ENCODE data around the gene MGAT5. TPM values are rescaled to one million over a fixed set of nuclear protein-coding genes. Genes with fewer than 3 reads are reported as not detected.

Gene MGAT5
- total RNA-seq, 6 donors from 2014 or later, result 25.3 to 65.5 (median 41.3) TPM

GRCh38 chr2:134231965-134232340 lies 21.9 kb upstream of the MGAT5 start:
- Histone ChIP-seq H3K4me3 (no peak overlapping the region), H3K27me3 (no peaks in the 10 kb centered on the region), H3K36me3 (no peaks in the 10 kb centered on the region), H3K27ac (peak overlapping the region in 2 of 4 donors; percentile 40 to 44), H3K4me1 (peaks cover 4 to 19% (median 8%) of the 10 kb centered on the region in 4 donors), H3K9me3 (no peaks in the 10 kb centered on the region)
- no peak for DNase-seq
- no peak for ATAC-seq (ENCODE audit: low FRiP score in 2 of 2)
- no peak for TF ChIP-seq CTCF (IDR thresholded peaks at IDR 0.05)
- 84 to 85% methylated on average over 2 of the region's 2 CpGs for WGBS, 2 donors

GRCh38 chr2:134232461-134232860 lies 21.4 kb upstream of the MGAT5 start:
- no peak for ATAC-seq (ENCODE audit: low FRiP score in 2 of 2)
- no peak for DNase-seq
- Histone ChIP-seq H3K4me1 (peaks cover 4 to 19% (median 8%) of the 10 kb centered on the region in 4 donors), H3K4me3 (no peak overlapping the region), H3K27me3 (no peaks in the 10 kb centered on the region), H3K36me3 (no peaks in the 10 kb centered on the region), H3K27ac (peak overlapping the region in 2 of 4 donors; percentile 40 to 44), H3K9me3 (no peaks in the 10 kb centered on the region)
- TF ChIP-seq CTCF (IDR thresholded peaks at IDR 0.05) (no peak), EP300 (IDR thresholded peaks at IDR 0.05) (no peak), POLR2AphosphoS5 (IDR thresholded peaks at IDR 0.05) (no peak), POLR2A (IDR thresholded peaks at IDR 0.05) (no peak)
- 33 to 34% methylated on average over 1 of the region's 1 CpG for WGBS, 2 donors

- WGBS, 2 donors, result 64 to 78% methylated on average over 2 of the region's 2 CpGs
- Histone ChIP-seq H3K27ac (peak overlapping the region in 3 of 4 donors; percentile 1 to 23 (median 17)), H3K27me3 (no peaks in the 10 kb centered on the region), H3K4me3 (no peak overlapping the region), H3K36me3 (no peaks in the 10 kb centered on the region), H3K4me1 (peaks cover 4 to 19% (median 8%) of the 10 kb centered on the region in 4 donors), H3K9me3 (no peaks in the 10 kb centered on the region)
- TF ChIP-seq POLR2AphosphoS5 (IDR thresholded peaks at IDR 0.05) (no peak), EP300 (IDR thresholded peaks at IDR 0.05) (no peak), POLR2A (IDR thresholded peaks at IDR 0.05) (no peak), CTCF (IDR thresholded peaks at IDR 0.05) (peak in 1 of 6 experiments; percentile 21)
- DNase-seq (no peak), ATAC-seq (ENCODE audit: low FRiP score in 2 of 2) (peak in 1 of 2 donors; percentile 54)
These were observed 20.8 kb upstream of the MGAT5 start for GRCh38 chr2:134232868-134233727.

GRCh38 chr2:134233728-134234136 lies 20.1 kb upstream of the MGAT5 start:
- DNase-seq (no peak), ATAC-seq (ENCODE audit: low FRiP score in 2 of 2) (no peak)
- Histone ChIP-seq H3K4me3 (no peak overlapping the region), H3K9me3 (no peaks in the 10 kb centered on the region), H3K36me3 (no peaks in the 10 kb centered on the region), H3K27ac (peak overlapping the region in 2 of 4 donors; percentile 1 to 17), H3K27me3 (no peaks in the 10 kb centered on the region), H3K4me1 (peaks cover 4 to 19% (median 8%) of the 10 kb centered on the region in 4 donors)
- TF ChIP-seq EP300 (IDR thresholded peaks at IDR 0.05) (no peak), POLR2A (IDR thresholded peaks at IDR 0.05) (no peak), CTCF (IDR thresholded peaks at IDR 0.05) (no peak), POLR2AphosphoS5 (IDR thresholded peaks at IDR 0.05) (no peak)
- WGBS, 2 donors, result 72 to 76% methylated on average over 2 of the region's 2 CpGs
